Body of pancreas (tissue), 4 donors: ENCODE measurements around the gene CSRP3.

Experiments used
- CTCF ChIP-seq, 7 experiments: fragments of 450-650 bp in 4 of 7; fragments of 200-600 bp in 3 of 7; sonication (generic) in 3 of 7; IDR thresholded peaks; one replicate each; pipeline ENCODE4 v1.5.1; 2016 to 2019; ENCODE audit warnings: antibody characterized with exemption in 7 of 7
- POLR2A ChIP-seq, 3 donors: fragments of 450-650 bp; IDR thresholded peaks; one replicate each; pipeline ENCODE4 v1.6.1; 2016; ENCODE audit warnings: antibody characterized with exemption in 3 of 3, mild to moderate bottlenecking in 2 of 3

- TF ChIP-seq CTCF (IDR thresholded peaks at IDR 0.05) (no peak), POLR2A (IDR thresholded peaks at IDR 0.05) (no peak)
Measured at GRCh38 chr11:19244621-19245020, 42.8 kb upstream of the CSRP3 start.
